ENCODE measurements around the gene SPAG4. TPM values are rescaled to one million over a fixed set of nuclear protein-coding genes. Genes with fewer than 3 reads are reported as not detected.

Gene SPAG4
- total and polyA plus RNA-seq, 2 experiments from 2014 or later, result 2.7 to 2.9 TPM

GRCh38 chr20:35648836-35649235 lies 33.2 kb downstream of the SPAG4 start:
- H3K27me3 ChIP-seq (ENCODE audit: insufficient read depth), result no peaks in the 10 kb centered on the region
- ATAC-seq (no peak), DNase-seq (ENCODE audit: low spot score) (no peak)
- peaks cover 5% of the 10 kb centered on the region; the same call in 1 of the 2 replicates for H3K4me1 ChIP-seq (ENCODE audit: insufficient read depth)
- H3F3A ChIP-seq (replicated peaks; ENCODE audit: low read depth), result 0 out of 2 replicates have a peak, but pooled peaks cover 8% of the 10 kb centered on the region
- peaks cover 88% of the 10 kb centered on the region for H4K20me1 ChIP-seq (replicated peaks; ENCODE audit: insufficient read depth)
- Mint-ChIP-seq H3K9me3 (no peaks in the 10 kb centered on the region), H3K4me3 (no peak overlapping the region), H3K4me1 (peaks cover 11% of the 10 kb centered on the region; the same call in 2 of the 3 replicates), H3K36me3 (ENCODE audit: low read depth) (peaks cover 6% of the 10 kb centered on the region; the same call in 2 of the 3 replicates), H3K27me3 (ENCODE audit: insufficient read depth, low read depth, poor library complexity) (no peaks in the 10 kb centered on the region), H3K27ac (no peak overlapping the region)
- no peaks in the 10 kb centered on the region for H3K9me2 ChIP-seq (ENCODE audit: insufficient read depth)
- peaks cover 4% of the 10 kb centered on the region for H3K36me3 ChIP-seq (ENCODE audit: insufficient read depth)
- no peak overlapping the region for H3K4me3 ChIP-seq
- no peak overlapping the region for H3K27ac ChIP-seq (ENCODE audit: low read depth)
- no peak for TF ChIP-seq ZNF331 (CRISPR knock-in tag; IDR thresholded peaks at IDR 0.05; ENCODE audit: low read depth)
- TF ChIP-seq JUNB (IDR thresholded peaks at IDR 0.05; ENCODE audit: unreplicated experiment), result no peak
- no peak for TF ChIP-seq ZNF114 (CRISPR knock-in tag; IDR thresholded peaks at IDR 0.05)
- no peak for TF ChIP-seq CREB1 (CRISPR knock-in tag; IDR thresholded peaks at IDR 0.05; ENCODE audit: low read depth)
- TF ChIP-seq EZH2 (IDR thresholded peaks at IDR 0.05; ENCODE audit: low read depth, unreplicated experiment), result no peak
- TF ChIP-seq ZNF462 (CRISPR knock-in tag; IDR thresholded peaks at IDR 0.05), result no peak
- H3K79me2 ChIP-seq (replicated peaks; ENCODE audit: insufficient read depth), result peaks cover 99% of the 10 kb centered on the region
- no peak overlapping the region for H3K4me2 ChIP-seq
- no peak overlapping the region for H2AFZ ChIP-seq

- Histone ChIP-seq H3K4me1 (ENCODE audit: insufficient read depth) (no peaks in the 10 kb centered on the region; the same call in 1 of the 2 replicates), H2AFZ (no peak overlapping the region), H3K79me2 (replicated peaks; ENCODE audit: insufficient read depth) (peaks cover 99% of the 10 kb centered on the region), H4K20me1 (replicated peaks; ENCODE audit: insufficient read depth) (peaks cover 86% of the 10 kb centered on the region), H3K27me3 (ENCODE audit: insufficient read depth) (no peaks in the 10 kb centered on the region), H3K4me2 (no peak overlapping the region), H3K4me3 (no peak overlapping the region), H3K36me3 (ENCODE audit: insufficient read depth) (peaks cover 11% of the 10 kb centered on the region), H3K27ac (ENCODE audit: low read depth) (no peak overlapping the region), H3F3A (replicated peaks; ENCODE audit: low read depth) (0 out of 2 replicates have a peak, but pooled peaks cover 5% of the 10 kb centered on the region), H3K9me2 (ENCODE audit: insufficient read depth) (no peaks in the 10 kb centered on the region)
- no peak overlapping the region for H3K27ac Mint-ChIP-seq
- ATAC-seq (no peak), DNase-seq (ENCODE audit: low spot score) (no peak)
- peaks cover 6% of the 10 kb centered on the region; the same call in 2 of the 3 replicates for H3K36me3 Mint-ChIP-seq (ENCODE audit: low read depth)
- H3K4me3 Mint-ChIP-seq, result no peak overlapping the region
- H3K4me1 Mint-ChIP-seq, result peaks cover under 1% of the 10 kb centered on the region; the same call in 1 of the 3 replicates
- no peaks in the 10 kb centered on the region for H3K27me3 Mint-ChIP-seq (ENCODE audit: insufficient read depth, low read depth, poor library complexity)
- H3K9me3 Mint-ChIP-seq, result no peaks in the 10 kb centered on the region
- TF ChIP-seq JUNB (IDR thresholded peaks at IDR 0.05; ENCODE audit: unreplicated experiment), result no peak
- TF ChIP-seq CTCF (conservative IDR thresholded peaks at IDR 0.05; ENCODE audit: low read depth in 2 of 2), result no peak
These were observed 35.0 kb downstream of the SPAG4 start for GRCh38 chr20:35650632-35651031.
